Neural crest cell (in vitro differentiated cells): ENCODE measurements around the gene CLTB. TPM values are rescaled to one million over a fixed set of nuclear protein-coding genes. Genes with fewer than 3 reads are reported as not detected.

Experiments
- DNase-seq: peaks from one replicate; pipeline ENCODE4 v3.0.0; 2021; ENCODE audit warnings: low read depth, mixed read lengths, low spot score
- H3K27ac Mint-ChIP-seq: one replicate; pipeline ENCODE4 v1.8.0; 2021; ENCODE audit warnings: mild to moderate bottlenecking, mixed read lengths; ENCODE audit not compliant: unreplicated experiment
- H3K27me3 Mint-ChIP-seq: 2 replicates; pipeline ENCODE4 v1.8.0; 2021; ENCODE audit warnings: low read depth, mild to moderate bottlenecking, mixed read lengths
- H3K36me3 Mint-ChIP-seq: 2 replicates; pipeline ENCODE4 v1.8.0; 2021; ENCODE audit warnings: low read depth, mild to moderate bottlenecking, mixed read lengths
- H3K4me1 Mint-ChIP-seq: 2 replicates; pipeline ENCODE4 v1.8.0; 2021; ENCODE audit warnings: mixed read lengths
- H3K4me3 Mint-ChIP-seq: one replicate; pipeline ENCODE4 v1.8.0; 2021; ENCODE audit warnings: mild to moderate bottlenecking, mixed read lengths
- H3K9me3 Mint-ChIP-seq: 2 replicates; pipeline ENCODE4 v1.8.0; 2021; ENCODE audit warnings: mixed read lengths
- total RNA-seq: library from RNA; stranded (reverse); gene quantifications from 2 replicates; pipeline ENCODE4 v1.2.1, GENCODE V29; 2021
- TF ChIP-seq, protein P1 (sequence below): fragments of 200-600 bp; sonication (generic); conservative IDR thresholded peaks from 2 replicates; pipeline ENCODE4 v1.5.0; 2021; ENCODE audit warnings: antibody characterized with exemption, mild to moderate bottlenecking

CLTB gene
- total RNA-seq, 1 donor from 2014 or later = 31.6 TPM

DNA sequence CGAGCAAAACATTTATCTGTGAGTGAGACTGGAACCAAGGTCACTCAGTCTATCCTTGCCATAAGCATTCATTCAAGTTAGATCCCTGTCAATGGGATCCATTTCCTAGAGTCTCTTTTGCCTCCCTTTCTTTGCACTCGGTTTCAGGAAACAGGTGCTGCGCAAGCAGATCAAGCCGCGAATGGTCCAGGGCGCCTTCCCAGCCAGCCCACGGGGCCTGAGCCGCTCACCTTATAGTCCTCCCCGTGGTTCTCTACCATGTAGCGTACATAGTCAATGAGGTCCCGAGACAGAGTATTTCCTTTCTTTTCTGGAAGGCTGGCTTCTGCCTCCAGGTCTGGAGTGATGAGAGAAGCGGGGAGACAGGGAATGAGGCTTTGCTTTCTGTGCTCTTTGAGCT lies 31.3 kb downstream of the CLTB start:
- no peak for DNase-seq

DNA sequence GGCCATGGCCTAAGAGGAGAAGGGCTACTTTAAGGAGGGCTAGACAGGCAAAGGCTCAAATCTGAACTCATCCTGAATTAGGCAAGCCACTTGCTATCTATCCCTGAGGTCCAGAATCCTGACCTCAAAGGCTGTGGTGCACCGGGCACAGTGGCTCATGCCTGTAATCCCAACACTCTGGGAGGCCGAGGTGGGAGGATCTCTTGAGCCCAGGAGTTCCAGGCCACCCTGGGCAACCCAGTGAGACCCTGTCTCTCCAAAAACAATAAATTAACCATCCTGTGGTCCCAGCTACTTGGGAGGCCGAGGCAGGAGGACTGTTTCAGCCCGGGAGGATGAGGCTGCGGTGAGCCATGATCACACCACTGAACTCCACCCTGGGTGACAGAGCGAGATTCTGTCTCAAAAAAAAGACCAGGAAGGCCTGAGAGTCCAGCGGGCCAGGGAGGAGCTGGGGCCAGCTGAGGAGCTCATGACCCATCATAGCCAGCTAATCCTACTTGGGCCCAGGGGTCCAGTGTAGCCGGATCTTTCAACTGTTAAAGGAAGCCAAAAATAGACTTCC lies 31.9 kb downstream of the CLTB start:
- H3K27ac Mint-ChIP-seq = no peak overlapping the region

More for the DNA sequence above, 31.3 kb downstream of the CLTB start:
- Mint-ChIP-seq H3K27ac (no peak overlapping the region), H3K4me1 (peaks cover 33% of the 10 kb centered on the region), H3K9me3 (no peaks in the 10 kb centered on the region), H3K4me3 (peak overlapping the region; percentile 82), H3K36me3 (peaks cover 8% of the 10 kb centered on the region), H3K27me3 (no peaks in the 10 kb centered on the region)
- TF ChIP-seq, protein P1, sequence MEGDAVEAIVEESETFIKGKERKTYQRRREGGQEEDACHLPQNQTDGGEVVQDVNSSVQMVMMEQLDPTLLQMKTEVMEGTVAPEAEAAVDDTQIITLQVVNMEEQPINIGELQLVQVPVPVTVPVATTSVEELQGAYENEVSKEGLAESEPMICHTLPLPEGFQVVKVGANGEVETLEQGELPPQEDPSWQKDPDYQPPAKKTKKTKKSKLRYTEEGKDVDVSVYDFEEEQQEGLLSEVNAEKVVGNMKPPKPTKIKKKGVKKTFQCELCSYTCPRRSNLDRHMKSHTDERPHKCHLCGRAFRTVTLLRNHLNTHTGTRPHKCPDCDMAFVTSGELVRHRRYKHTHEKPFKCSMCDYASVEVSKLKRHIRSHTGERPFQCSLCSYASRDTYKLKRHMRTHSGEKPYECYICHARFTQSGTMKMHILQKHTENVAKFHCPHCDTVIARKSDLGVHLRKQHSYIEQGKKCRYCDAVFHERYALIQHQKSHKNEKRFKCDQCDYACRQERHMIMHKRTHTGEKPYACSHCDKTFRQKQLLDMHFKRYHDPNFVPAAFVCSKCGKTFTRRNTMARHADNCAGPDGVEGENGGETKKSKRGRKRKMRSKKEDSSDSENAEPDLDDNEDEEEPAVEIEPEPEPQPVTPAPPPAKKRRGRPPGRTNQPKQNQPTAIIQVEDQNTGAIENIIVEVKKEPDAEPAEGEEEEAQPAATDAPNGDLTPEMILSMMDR = no peak

DNA sequence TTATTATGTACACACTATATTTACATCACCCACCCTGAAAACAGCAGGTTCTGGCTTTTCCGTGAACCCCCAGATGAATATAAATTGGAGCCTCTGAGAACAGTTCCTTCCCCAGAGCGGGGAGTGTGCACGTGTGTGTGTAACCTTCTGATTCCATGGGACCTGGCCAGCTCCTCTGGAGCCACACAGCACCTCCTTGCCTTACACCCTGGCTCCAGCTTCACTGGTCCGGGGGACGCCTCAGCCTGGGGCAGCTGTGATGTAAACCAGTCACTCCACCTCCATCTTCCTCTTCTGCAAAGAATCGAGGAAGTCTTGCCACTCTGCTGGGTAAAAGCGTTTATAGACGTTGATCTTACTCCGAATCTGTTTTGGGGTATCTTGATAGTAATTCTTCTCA lies 32.4 kb downstream of the CLTB start:
- Mint-ChIP-seq H3K36me3 (peaks cover 8% of the 10 kb centered on the region), H3K4me1 (peaks cover 29% of the 10 kb centered on the region), H3K27ac (no peak overlapping the region), H3K9me3 (no peaks in the 10 kb centered on the region), H3K4me3 (no peak overlapping the region), H3K27me3 (no peaks in the 10 kb centered on the region)
- DNase-seq = no peak
- TF ChIP-seq, protein P1 = no peak

More for the DNA sequence above, 31.9 kb downstream of the CLTB start:
- Mint-ChIP-seq H3K9me3 (no peaks in the 10 kb centered on the region), H3K36me3 (peaks cover 8% of the 10 kb centered on the region), H3K4me3 (peak overlapping the region; percentile 16), H3K4me1 (peaks cover 30% of the 10 kb centered on the region), H3K27me3 (no peaks in the 10 kb centered on the region)
- TF ChIP-seq, protein P1 = no peak
- DNase-seq = no peak

DNA sequence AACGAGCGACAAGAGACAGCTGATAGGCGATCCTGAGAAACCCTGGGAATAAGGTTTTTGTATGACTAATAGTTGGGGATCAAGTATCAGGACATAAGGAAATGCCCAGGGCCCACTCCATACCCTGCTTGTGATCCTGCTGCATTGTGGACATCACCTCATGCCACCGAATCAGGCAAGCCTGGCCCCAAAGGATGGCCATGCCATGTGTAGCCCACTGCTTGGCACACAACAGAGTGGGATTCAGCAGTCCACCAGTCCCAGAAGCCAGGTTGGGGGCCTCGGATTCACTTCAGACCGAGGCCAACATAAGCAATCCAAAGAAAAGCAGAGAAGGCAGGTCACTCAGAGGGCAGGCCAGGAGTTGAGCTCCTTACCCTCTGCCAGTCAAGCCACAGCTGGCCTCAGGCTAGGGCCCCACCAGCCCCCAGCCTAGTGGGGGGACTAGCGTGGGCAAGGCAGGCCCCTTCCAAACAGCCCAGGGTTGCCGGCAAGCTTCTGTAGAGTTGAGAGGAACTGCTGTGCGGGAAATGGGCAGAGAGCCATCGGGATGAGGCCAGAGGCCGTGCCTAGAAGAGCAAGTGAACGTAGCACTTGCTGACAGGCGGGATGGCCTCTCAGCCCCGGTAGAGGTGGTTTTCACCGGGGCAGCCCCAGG lies 33.0 kb downstream of the CLTB start:
- DNase-seq = no peak
- Mint-ChIP-seq H3K36me3 (peaks cover 8% of the 10 kb centered on the region), H3K27me3 (no peaks in the 10 kb centered on the region), H3K27ac (no peak overlapping the region), H3K4me1 (peaks cover 25% of the 10 kb centered on the region), H3K9me3 (no peaks in the 10 kb centered on the region), H3K4me3 (no peak overlapping the region)
- TF ChIP-seq, protein P1 = no peak

DNA sequence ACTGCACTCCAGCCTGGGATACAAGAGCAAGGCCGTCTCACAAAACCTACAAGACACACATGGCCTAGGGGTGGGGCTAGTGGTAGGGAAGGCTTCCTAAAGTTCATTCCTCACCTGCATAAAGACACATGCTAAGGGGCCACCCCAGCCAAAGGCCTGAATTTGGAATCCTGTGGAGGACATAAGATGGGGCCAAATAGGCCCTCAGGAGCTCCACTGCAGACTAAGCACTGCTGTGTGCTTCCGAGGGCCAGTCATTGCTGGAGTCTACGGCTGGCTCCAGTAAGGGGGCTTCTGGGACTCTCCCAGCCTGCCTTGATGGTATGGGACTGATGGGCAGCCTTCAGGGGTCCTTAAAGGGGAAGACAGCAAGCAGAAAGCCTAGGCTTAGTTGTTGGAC lies 33.6 kb downstream of the CLTB start:
- TF ChIP-seq, protein P1 = no peak
- Mint-ChIP-seq H3K27me3 (no peaks in the 10 kb centered on the region), H3K4me1 (peaks cover 20% of the 10 kb centered on the region), H3K27ac (no peak overlapping the region), H3K4me3 (no peak overlapping the region), H3K36me3 (peaks cover 8% of the 10 kb centered on the region), H3K9me3 (no peaks in the 10 kb centered on the region)
- no peak for DNase-seq
